Measurements from ENCODE around the gene TBX1.

The TBX1 gene

GRCh38 chr22:19753996-19754700 lies 6.4 kb upstream of the TBX1 start:
- DNase-seq (ENCODE audit: low read depth): no peak

- no peak for DNase-seq (ENCODE audit: low read depth)
Measured at GRCh38 chr22:19754701-19755144, 5.9 kb upstream of the TBX1 start.

- no peak for DNase-seq (ENCODE audit: low read depth)
Measured at GRCh38 chr22:19755145-19755710, 5.3 kb upstream of the TBX1 start.

GRCh38 chr22:19755722-19756287 lies 4.8 kb upstream of the TBX1 start:
- no peak for DNase-seq (ENCODE audit: low read depth)

GRCh38 chr22:19756288-19757128 lies 4.1 kb upstream of the TBX1 start:
- DNase-seq (ENCODE audit: low read depth): no peak

GRCh38 chr22:19757140-19757984 lies 3.2 kb upstream of the TBX1 start:
- no peak for DNase-seq (ENCODE audit: low read depth)

- no peak for DNase-seq (ENCODE audit: low read depth)
Measured at GRCh38 chr22:19757985-19758895, 2.3 kb upstream of the TBX1 start.

GRCh38 chr22:19758896-19759426 lies 1.6 kb upstream of the TBX1 start:
- no peak for DNase-seq (ENCODE audit: low read depth)

- DNase-seq (ENCODE audit: low read depth): no peak
Measured at GRCh38 chr22:19759427-19760057, 1.0 kb upstream of the TBX1 start.

GRCh38 chr22:19760951-19761724 lies 560 bp downstream of the TBX1 start:
- DNase-seq (ENCODE audit: low read depth): no peak

- no peak for DNase-seq (ENCODE audit: low read depth)
Measured at GRCh38 chr22:19761725-19762567, 1.4 kb downstream of the TBX1 start.

GRCh38 chr22:19762568-19763457 lies 2.2 kb downstream of the TBX1 start:
- no peak for DNase-seq (ENCODE audit: low read depth)

GRCh38 chr22:19763458-19764298 lies 3.1 kb downstream of the TBX1 start:
- DNase-seq (ENCODE audit: low read depth): no peak

GRCh38 chr22:19764299-19764593 lies 3.7 kb downstream of the TBX1 start:
- no peak for DNase-seq (ENCODE audit: low read depth)

- DNase-seq (ENCODE audit: low read depth): no peak
Measured at GRCh38 chr22:19764636-19765476, 4.3 kb downstream of the TBX1 start.
